Measurements from ENCODE around the gene FOXP3.

Gene FOXP3

GRCh38 chrX:49266523-49267445 lies 2.3 kb upstream of the FOXP3 start:
- DNase-seq: no peak
- no peak overlapping the region for H3K4me3 ChIP-seq (ENCODE audit: insufficient read depth, low read depth, low read length, poor library complexity, severe bottlenecking)
- no peaks in the 10 kb centered on the region for H3K27me3 ChIP-seq (replicated peaks; ENCODE audit: control insufficient read depth, insufficient read depth, low read length, poor library complexity, severe bottlenecking)
- no peaks in the 10 kb centered on the region for H3K36me3 ChIP-seq (ENCODE audit: control insufficient read depth, insufficient read depth, low read length)
- H3K27ac ChIP-seq (ENCODE audit: insufficient read depth, low read length, poor library complexity, severe bottlenecking): no peak overlapping the region
- no peaks in the 10 kb centered on the region for H3K9me3 ChIP-seq (ENCODE audit: control insufficient read depth, low read length)
- H3K4me1 ChIP-seq (ENCODE audit: control insufficient read depth, insufficient read depth, low read length, poor library complexity, severe bottlenecking): peaks cover 10% of the 10 kb centered on the region

- H3K4me1 ChIP-seq (ENCODE audit: control insufficient read depth, insufficient read depth, low read length, poor library complexity, severe bottlenecking): peaks cover 5% of the 10 kb centered on the region
- H3K36me3 ChIP-seq (ENCODE audit: control insufficient read depth, insufficient read depth, low read length): no peaks in the 10 kb centered on the region
- no peak overlapping the region for H3K4me3 ChIP-seq (ENCODE audit: insufficient read depth, low read depth, low read length, poor library complexity, severe bottlenecking)
- H3K9me3 ChIP-seq (ENCODE audit: control insufficient read depth, low read length): no peaks in the 10 kb centered on the region
- H3K27me3 ChIP-seq (replicated peaks; ENCODE audit: control insufficient read depth, insufficient read depth, low read length, poor library complexity, severe bottlenecking): no peaks in the 10 kb centered on the region
- no peak for DNase-seq
- H3K27ac ChIP-seq (ENCODE audit: insufficient read depth, low read length, poor library complexity, severe bottlenecking): no peak overlapping the region
These were observed 879 bp downstream of the FOXP3 start for GRCh38 chrX:49263631-49264030.

- Histone ChIP-seq H3K27ac (ENCODE audit: insufficient read depth, low read length, poor library complexity, severe bottlenecking) (no peak overlapping the region), H3K36me3 (ENCODE audit: control insufficient read depth, insufficient read depth, low read length) (no peaks in the 10 kb centered on the region), H3K9me3 (ENCODE audit: control insufficient read depth, low read length) (no peaks in the 10 kb centered on the region), H3K27me3 (replicated peaks; ENCODE audit: control insufficient read depth, insufficient read depth, low read length, poor library complexity, severe bottlenecking) (no peaks in the 10 kb centered on the region), H3K4me1 (ENCODE audit: control insufficient read depth, insufficient read depth, low read length, poor library complexity, severe bottlenecking) (peaks cover 13% of the 10 kb centered on the region), H3K4me3 (ENCODE audit: insufficient read depth, low read depth, low read length, poor library complexity, severe bottlenecking) (no peak overlapping the region)
- no peak for DNase-seq
These were observed 1.9 kb downstream of the FOXP3 start for GRCh38 chrX:49262603-49263002.

GRCh38 chrX:49260221-49260985 lies 4.1 kb downstream of the FOXP3 start:
- Histone ChIP-seq H3K27me3 (replicated peaks; ENCODE audit: control insufficient read depth, insufficient read depth, low read length, poor library complexity, severe bottlenecking) (no peaks in the 10 kb centered on the region), H3K4me3 (ENCODE audit: insufficient read depth, low read depth, low read length, poor library complexity, severe bottlenecking) (no peak overlapping the region), H3K36me3 (ENCODE audit: control insufficient read depth, insufficient read depth, low read length) (no peaks in the 10 kb centered on the region), H3K9me3 (ENCODE audit: control insufficient read depth, low read length) (no peaks in the 10 kb centered on the region), H3K27ac (ENCODE audit: insufficient read depth, low read length, poor library complexity, severe bottlenecking) (no peak overlapping the region), H3K4me1 (ENCODE audit: control insufficient read depth, insufficient read depth, low read length, poor library complexity, severe bottlenecking) (peaks cover 22% of the 10 kb centered on the region)
- no peak for DNase-seq

GRCh38 chrX:49258749-49259124 lies 5.8 kb downstream of the FOXP3 start:
- Histone ChIP-seq H3K36me3 (ENCODE audit: control insufficient read depth, insufficient read depth, low read length) (no peaks in the 10 kb centered on the region), H3K4me3 (ENCODE audit: insufficient read depth, low read depth, low read length, poor library complexity, severe bottlenecking) (no peak overlapping the region), H3K4me1 (ENCODE audit: control insufficient read depth, insufficient read depth, low read length, poor library complexity, severe bottlenecking) (peaks cover 22% of the 10 kb centered on the region), H3K27ac (ENCODE audit: insufficient read depth, low read length, poor library complexity, severe bottlenecking) (no peak overlapping the region), H3K27me3 (replicated peaks; ENCODE audit: control insufficient read depth, insufficient read depth, low read length, poor library complexity, severe bottlenecking) (no peaks in the 10 kb centered on the region), H3K9me3 (ENCODE audit: control insufficient read depth, low read length) (no peaks in the 10 kb centered on the region)
- DNase-seq: no peak

GRCh38 chrX:49257846-49258748 lies 6.4 kb downstream of the FOXP3 start:
- Histone ChIP-seq H3K27me3 (replicated peaks; ENCODE audit: control insufficient read depth, insufficient read depth, low read length, poor library complexity, severe bottlenecking) (no peaks in the 10 kb centered on the region), H3K36me3 (ENCODE audit: control insufficient read depth, insufficient read depth, low read length) (no peaks in the 10 kb centered on the region), H3K4me1 (ENCODE audit: control insufficient read depth, insufficient read depth, low read length, poor library complexity, severe bottlenecking) (peaks cover 22% of the 10 kb centered on the region), H3K4me3 (ENCODE audit: insufficient read depth, low read depth, low read length, poor library complexity, severe bottlenecking) (no peak overlapping the region), H3K27ac (ENCODE audit: insufficient read depth, low read length, poor library complexity, severe bottlenecking) (peak overlapping the region; percentile 14), H3K9me3 (ENCODE audit: control insufficient read depth, low read length) (no peaks in the 10 kb centered on the region)
- no peak for DNase-seq

- no peaks in the 10 kb centered on the region for H3K27me3 ChIP-seq (replicated peaks; ENCODE audit: control insufficient read depth, insufficient read depth, low read length, poor library complexity, severe bottlenecking)
- H3K27ac ChIP-seq (ENCODE audit: insufficient read depth, low read length, poor library complexity, severe bottlenecking): peak overlapping the region; percentile 42
- H3K9me3 ChIP-seq (ENCODE audit: control insufficient read depth, low read length): no peaks in the 10 kb centered on the region
- peaks cover 22% of the 10 kb centered on the region for H3K4me1 ChIP-seq (ENCODE audit: control insufficient read depth, insufficient read depth, low read length, poor library complexity, severe bottlenecking)
- no peaks in the 10 kb centered on the region for H3K36me3 ChIP-seq (ENCODE audit: control insufficient read depth, insufficient read depth, low read length)
- DNase-seq: no peak
- H3K4me3 ChIP-seq (ENCODE audit: insufficient read depth, low read depth, low read length, poor library complexity, severe bottlenecking): no peak overlapping the region
These were observed 7.3 kb downstream of the FOXP3 start for GRCh38 chrX:49257074-49257790.

- Histone ChIP-seq H3K4me1 (ENCODE audit: control insufficient read depth, insufficient read depth, low read length, poor library complexity, severe bottlenecking) (peaks cover 22% of the 10 kb centered on the region), H3K9me3 (ENCODE audit: control insufficient read depth, low read length) (no peaks in the 10 kb centered on the region), H3K27me3 (replicated peaks; ENCODE audit: control insufficient read depth, insufficient read depth, low read length, poor library complexity, severe bottlenecking) (no peaks in the 10 kb centered on the region), H3K36me3 (ENCODE audit: control insufficient read depth, insufficient read depth, low read length) (no peaks in the 10 kb centered on the region), H3K27ac (ENCODE audit: insufficient read depth, low read length, poor library complexity, severe bottlenecking) (no peak overlapping the region), H3K4me3 (ENCODE audit: insufficient read depth, low read depth, low read length, poor library complexity, severe bottlenecking) (no peak overlapping the region)
- DNase-seq: no peak
These were observed 8.1 kb downstream of the FOXP3 start for GRCh38 chrX:49256268-49256995.

- Histone ChIP-seq H3K27me3 (replicated peaks; ENCODE audit: control insufficient read depth, insufficient read depth, low read length, poor library complexity, severe bottlenecking) (no peaks in the 10 kb centered on the region), H3K4me3 (ENCODE audit: insufficient read depth, low read depth, low read length, poor library complexity, severe bottlenecking) (no peak overlapping the region), H3K27ac (ENCODE audit: insufficient read depth, low read length, poor library complexity, severe bottlenecking) (no peak overlapping the region), H3K36me3 (ENCODE audit: control insufficient read depth, insufficient read depth, low read length) (peaks cover 4% of the 10 kb centered on the region), H3K4me1 (ENCODE audit: control insufficient read depth, insufficient read depth, low read length, poor library complexity, severe bottlenecking) (peaks cover 22% of the 10 kb centered on the region), H3K9me3 (ENCODE audit: control insufficient read depth, low read length) (no peaks in the 10 kb centered on the region)
- no peak for DNase-seq
These were observed 9.9 kb downstream of the FOXP3 start for GRCh38 chrX:49254639-49255038.
